H9 (cell line): ENCODE measurements around the gene BMP8A. TPM values are rescaled to one million over a fixed set of nuclear protein-coding genes. Genes with fewer than 3 reads are reported as not detected.
"Not testable (repeated sequence)": the region's sequence is repeated elsewhere in the genome, so short reads cannot be mapped to it uniquely, and the experiment has no call there.

ENCODE experiments used
- DNase-seq: peaks from one replicate; pipeline ENCODE4 v3.0.0-alpha.2; 2017
- H2AFZ ChIP-seq: one replicate; pipeline ENCODE4 v1.6.1; 2013; ENCODE audit warnings: mild to moderate bottlenecking, low read length, control low read depth, moderate library complexity
- H2AK5ac ChIP-seq: 2 replicates; pipeline ENCODE4 v1.6.1; 2013; ENCODE audit warnings: low read length, control low read depth, mixed read lengths; ENCODE audit not compliant: insufficient read length
- H2BK120ac ChIP-seq: one replicate; pipeline ENCODE4 v1.6.1; 2013; ENCODE audit warnings: low read depth, mild to moderate bottlenecking, low read length, control low read depth, inconsistent platforms; ENCODE audit not compliant: poor library complexity, severe bottlenecking
- H2BK12ac ChIP-seq: 2 replicates; pipeline ENCODE4 v1.6.1; 2013; ENCODE audit warnings: low read length, control low read depth, mixed read lengths, low read depth; ENCODE audit not compliant: insufficient read length
- H2BK15ac ChIP-seq: 2 replicates; pipeline ENCODE4 v1.6.1; 2013; ENCODE audit warnings: low read depth, low read length, control low read depth
- H2BK20ac ChIP-seq: one replicate; pipeline ENCODE4 v1.6.1; 2013; ENCODE audit warnings: low read depth, mild to moderate bottlenecking, low read length, control low read depth, inconsistent platforms; ENCODE audit not compliant: poor library complexity, severe bottlenecking
- H2BK5ac ChIP-seq: 2 replicates; pipeline ENCODE4 v1.6.1; 2013; ENCODE audit warnings: low read length, control low read depth, mixed read lengths; ENCODE audit not compliant: insufficient read length
- H3K14ac ChIP-seq: 2 replicates; pipeline ENCODE4 v1.6.1; 2013; ENCODE audit warnings: low read length, control low read depth; ENCODE audit not compliant: insufficient read depth
- H3K18ac ChIP-seq: 2 replicates; pipeline ENCODE4 v1.6.1; 2013; ENCODE audit warnings: low read depth, mild to moderate bottlenecking, mixed read lengths, low read length, control low read depth; ENCODE audit not compliant: insufficient read length
- H3K23ac ChIP-seq: 2 replicates; pipeline ENCODE4 v1.6.1; 2013; ENCODE audit warnings: low read length, control low read depth, mixed read lengths, low read depth; ENCODE audit not compliant: insufficient read length
- H3K23me2 ChIP-seq: 2 replicates; pipeline ENCODE4 v1.6.1; 2013; ENCODE audit warnings: low read depth, mild to moderate bottlenecking, mixed read lengths, low read length, control low read depth; ENCODE audit not compliant: insufficient read length, poor library complexity, severe bottlenecking
- H3K27ac ChIP-seq: 2 replicates; pipeline ENCODE4 v1.5.1; 2013; ENCODE audit warnings: low read length, control low read depth, mixed read lengths, low read depth; ENCODE audit not compliant: insufficient read length
- H3K27me3 ChIP-seq: 2 replicates; pipeline ENCODE4 v1.6.1; 2013; ENCODE audit warnings: low read length, control low read depth, inconsistent platforms; ENCODE audit not compliant: insufficient read depth
- H3K4ac ChIP-seq: 2 replicates; pipeline ENCODE4 v1.6.1; 2013; ENCODE audit warnings: low read depth, mild to moderate bottlenecking, control low read depth, inconsistent platforms, low read length, moderate library complexity
- H3K4me1 ChIP-seq: 2 replicates; pipeline ENCODE4 v1.6.1; 2013; ENCODE audit warnings: low read length, control low read depth, inconsistent platforms; ENCODE audit not compliant: insufficient read depth
- H3K4me2 ChIP-seq: 2 replicates; pipeline ENCODE4 v1.6.1; 2013; ENCODE audit warnings: low read length, control low read depth, mixed read lengths; ENCODE audit not compliant: insufficient read length, insufficient read depth
- H3K56ac ChIP-seq: 2 replicates; pipeline ENCODE4 v1.6.1; 2013; ENCODE audit warnings: low read depth, mild to moderate bottlenecking, mixed read lengths, low read length, control low read depth; ENCODE audit not compliant: insufficient read length
- H3K79me1 ChIP-seq: 2 replicates; pipeline ENCODE4 v1.6.1; 2013; ENCODE audit warnings: low read depth, mild to moderate bottlenecking, moderate library complexity, low read length, control low read depth, inconsistent platforms; ENCODE audit not compliant: insufficient read depth, poor library complexity, severe bottlenecking
- H3K79me2 ChIP-seq: 2 replicates; pipeline ENCODE4 v1.6.1; 2013; ENCODE audit warnings: low read length, control low read depth, inconsistent platforms; ENCODE audit not compliant: insufficient read depth
- H3K9ac ChIP-seq: 2 replicates; pipeline ENCODE4 v1.6.1; 2013; ENCODE audit warnings: low read length, control low read depth, mixed read lengths; ENCODE audit not compliant: insufficient read length; ENCODE audit errors: extremely low read depth
- H3K9me3 ChIP-seq: one replicate; pipeline ENCODE4 v1.6.1; 2013; ENCODE audit warnings: low read depth, low read length, inconsistent platforms; ENCODE audit not compliant: control insufficient read depth
- H3T11ph ChIP-seq: one replicate; pipeline ENCODE4 v1.6.1; 2013; ENCODE audit warnings: mild to moderate bottlenecking, low read length, control low read depth, inconsistent platforms
- H4K20me1 ChIP-seq: one replicate; pipeline ENCODE4 v1.6.1; 2013; ENCODE audit not compliant: control insufficient read depth, insufficient read length, insufficient read depth
- H4K5ac ChIP-seq: 2 replicates; pipeline ENCODE4 v1.6.1; 2013; ENCODE audit warnings: low read depth, mild to moderate bottlenecking, mixed read lengths, low read length, control low read depth; ENCODE audit not compliant: insufficient read length
- H4K8ac ChIP-seq: replicated peaks from 2 replicates; pipeline ENCODE4 v1.6.1; 2013; ENCODE audit warnings: low read length, control low read depth, mixed read lengths, low read depth; ENCODE audit not compliant: insufficient read length
- H4K91ac ChIP-seq: 2 replicates; pipeline ENCODE4 v1.6.1; 2013; ENCODE audit warnings: low read depth, mild to moderate bottlenecking, moderate library complexity, mixed read lengths, low read length, control low read depth; ENCODE audit not compliant: insufficient read length
- H3K27ac Mint-ChIP-seq, 3 experiments: 2 replicates in 2 of 3; 3 replicates in 1 of 3; pipeline ENCODE4 v1.8.0; 2020 to 2021; ENCODE audit warnings: mixed read lengths in 3 of 3, mild to moderate bottlenecking in 1 of 3, moderate library complexity in 1 of 3
- H3K27me3 Mint-ChIP-seq: 2 replicates; pipeline ENCODE4 v1.8.0; 2021; ENCODE audit warnings: low read depth, mild to moderate bottlenecking, moderate library complexity, mixed read lengths
- H3K36me3 Mint-ChIP-seq, 3 experiments: 2 replicates in 2 of 3; 3 replicates in 1 of 3; pipeline ENCODE4 v1.8.0; 2020 to 2021; ENCODE audit warnings: low read depth in 3 of 3, mixed read lengths in 3 of 3; ENCODE audit not compliant: insufficient read depth in 1 of 3
- H3K4me1 Mint-ChIP-seq, 2 experiments: 2 replicates each; pipeline ENCODE4 v1.8.0; 2020; ENCODE audit warnings: mixed read lengths in 2 of 2
- H3K4me3 Mint-ChIP-seq, 2 experiments: 2 replicates in 1 of 2; 3 replicates in 1 of 2; pipeline ENCODE4 v1.8.0; 2020 to 2021; ENCODE audit warnings: mild to moderate bottlenecking in 2 of 2, mixed read lengths in 2 of 2, moderate library complexity in 1 of 2
- H3K9me3 Mint-ChIP-seq, 2 experiments: 2 replicates in 1 of 2; 3 replicates in 1 of 2; pipeline ENCODE4 v1.8.0; 2020; ENCODE audit warnings: mild to moderate bottlenecking in 2 of 2, mixed read lengths in 2 of 2, moderate library complexity in 1 of 2
- WGBS: extraction: QIAGEN DNeasy Blood & Tissue Kit; methylation state at CpG from one replicate; pipeline ENCODE4 v1.1.7; 2013; ENCODE audit warnings: missing lambda C conversion rate, low lambda C conversion rate, mixed read lengths; ENCODE audit not compliant: insufficient read length; ENCODE audit errors: extremely low coverage; 5-methylcytosine and 5-hydroxymethylcytosine counted together
- total RNA-seq: library from RNA; stranded (reverse); gene quantifications from 2 replicates; pipeline ENCODE4 v1.2.1, GENCODE V29; 2021
- TF ChIP-seq, protein P1 (sequence below): fragments of 200-600 bp; sonication (generic); conservative IDR thresholded peaks from 3 replicates; pipeline ENCODE4 v1.8.0; 2021; ENCODE audit warnings: antibody characterized with exemption, mild to moderate bottlenecking

BMP8A gene
- total RNA-seq, 1 experiment from 2014 or later, result 0.52 TPM

DNA sequence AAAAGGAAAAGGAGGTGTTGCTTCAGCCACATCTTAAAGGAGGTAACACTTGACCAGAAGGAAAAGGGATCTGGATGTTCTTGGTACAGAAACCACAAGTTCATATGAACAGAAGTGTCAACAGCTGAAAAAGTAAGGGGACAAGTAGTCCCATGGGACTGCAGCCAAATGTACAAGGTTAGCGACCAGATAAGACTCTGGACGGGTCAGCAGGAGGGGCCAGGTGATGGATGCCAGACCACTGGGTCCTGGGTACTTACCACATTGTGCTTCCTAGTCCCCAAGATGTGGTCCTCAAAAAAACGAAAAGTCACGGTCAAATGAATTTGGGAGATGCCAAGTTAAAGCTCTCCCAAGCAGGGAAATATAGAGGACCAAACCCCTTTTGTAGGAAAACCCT, 16.6 kb upstream of the BMP8A start:
- H4K91ac ChIP-seq, result no peak overlapping the region
- no peak overlapping the region for H3K14ac ChIP-seq
- no peak overlapping the region for H3K9ac ChIP-seq
- H3K79me2 ChIP-seq, result no peaks in the 10 kb centered on the region
- H3K27me3 ChIP-seq, result no peaks in the 10 kb centered on the region
- Mint-ChIP-seq H3K27ac (peak overlapping the region in 1 of 3 experiments; percentile 66; a peak in 1 of 7 replicates), H3K27me3 (no peaks in the 10 kb centered on the region; the same call in 1 of the 2 replicates), H3K9me3 (no peaks in the 10 kb centered on the region), H3K4me3 (no peak overlapping the region), H3K4me1 (no peaks in the 10 kb centered on the region), H3K36me3 (peaks cover 14 to 63% (median 40%) of the 10 kb centered on the region in 3 experiments; a peak in 6 of 7 replicates)
- H3K23me2 ChIP-seq, result no peaks in the 10 kb centered on the region
- H3K4me1 ChIP-seq, result no peaks in the 10 kb centered on the region
- H3K23ac ChIP-seq, result no peak overlapping the region
- no peaks in the 10 kb centered on the region for H3K9me3 ChIP-seq
- H3K4me2 ChIP-seq, result no peak overlapping the region
- H3K56ac ChIP-seq, result no peak overlapping the region
- H2BK120ac ChIP-seq, result no peak overlapping the region
- TF ChIP-seq, protein P1, sequence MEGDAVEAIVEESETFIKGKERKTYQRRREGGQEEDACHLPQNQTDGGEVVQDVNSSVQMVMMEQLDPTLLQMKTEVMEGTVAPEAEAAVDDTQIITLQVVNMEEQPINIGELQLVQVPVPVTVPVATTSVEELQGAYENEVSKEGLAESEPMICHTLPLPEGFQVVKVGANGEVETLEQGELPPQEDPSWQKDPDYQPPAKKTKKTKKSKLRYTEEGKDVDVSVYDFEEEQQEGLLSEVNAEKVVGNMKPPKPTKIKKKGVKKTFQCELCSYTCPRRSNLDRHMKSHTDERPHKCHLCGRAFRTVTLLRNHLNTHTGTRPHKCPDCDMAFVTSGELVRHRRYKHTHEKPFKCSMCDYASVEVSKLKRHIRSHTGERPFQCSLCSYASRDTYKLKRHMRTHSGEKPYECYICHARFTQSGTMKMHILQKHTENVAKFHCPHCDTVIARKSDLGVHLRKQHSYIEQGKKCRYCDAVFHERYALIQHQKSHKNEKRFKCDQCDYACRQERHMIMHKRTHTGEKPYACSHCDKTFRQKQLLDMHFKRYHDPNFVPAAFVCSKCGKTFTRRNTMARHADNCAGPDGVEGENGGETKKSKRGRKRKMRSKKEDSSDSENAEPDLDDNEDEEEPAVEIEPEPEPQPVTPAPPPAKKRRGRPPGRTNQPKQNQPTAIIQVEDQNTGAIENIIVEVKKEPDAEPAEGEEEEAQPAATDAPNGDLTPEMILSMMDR, result no peak
- no peak overlapping the region for H2BK5ac ChIP-seq
- no peak for DNase-seq
- H2BK15ac ChIP-seq, result no peak overlapping the region
- no peak overlapping the region for H2AK5ac ChIP-seq
- no peak overlapping the region for H3K18ac ChIP-seq
- no peak overlapping the region for H3K4ac ChIP-seq
- no peaks in the 10 kb centered on the region for H3K79me1 ChIP-seq
- no peaks in the 10 kb centered on the region for H4K20me1 ChIP-seq
- no peak overlapping the region for H4K8ac ChIP-seq
- H3T11ph ChIP-seq, result no peak overlapping the region
- no peak overlapping the region for H2BK12ac ChIP-seq
- WGBS, result no CpG with 5 or more reads among the region's 4 CpGs
- H3K27ac ChIP-seq, result no peak overlapping the region
- H2BK20ac ChIP-seq, result no peak overlapping the region
- no peak overlapping the region for H2AFZ ChIP-seq
- no peak overlapping the region for H4K5ac ChIP-seq

DNA sequence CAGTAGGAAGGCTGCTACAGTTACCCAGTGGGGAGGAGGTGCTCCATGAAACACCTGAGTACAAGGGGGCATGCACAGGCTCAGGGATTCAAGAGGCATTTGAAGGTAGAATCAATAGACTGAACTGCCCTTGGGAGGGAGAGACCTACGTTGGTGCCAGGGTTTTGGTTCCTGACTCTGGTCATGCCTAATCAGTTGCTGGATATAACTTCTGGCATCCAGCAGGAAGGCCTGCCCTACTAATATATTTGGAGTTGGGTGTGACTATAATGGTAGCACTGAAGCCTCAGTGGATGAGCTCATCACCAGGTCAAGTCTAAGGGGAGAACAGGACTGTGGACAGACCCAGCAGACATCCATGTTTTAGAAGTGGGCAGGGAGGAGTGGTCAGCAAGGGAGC, 15.9 kb upstream of the BMP8A start:
- not testable (repeated sequence) for H4K20me1 ChIP-seq, H3K23me2 ChIP-seq, H2BK12ac ChIP-seq, DNase-seq, H3K27me3 Mint-ChIP-seq, H2AFZ ChIP-seq, H3K27ac ChIP-seq, H4K5ac ChIP-seq, H3K79me2 ChIP-seq, H2BK120ac ChIP-seq, H3K9ac ChIP-seq, H3K4ac ChIP-seq, H3K9me3 ChIP-seq, H4K91ac ChIP-seq, H3K9me3 Mint-ChIP-seq, H2AK5ac ChIP-seq, H3K4me2 ChIP-seq, H3K14ac ChIP-seq, H2BK20ac ChIP-seq, H2BK15ac ChIP-seq, H3K4me1 ChIP-seq, H3K27me3 ChIP-seq, H3T11ph ChIP-seq, H3K4me3 Mint-ChIP-seq, H3K18ac ChIP-seq, H3K79me1 ChIP-seq, H3K23ac ChIP-seq, H4K8ac ChIP-seq, H3K4me1 Mint-ChIP-seq, H3K56ac ChIP-seq, H2BK5ac ChIP-seq
- peaks cover 18 to 61% (median 46%) of the 10 kb centered on the region in 3 experiments; a peak in 6 of 7 replicates for H3K36me3 Mint-ChIP-seq
- no CpG with 5 or more reads among the region's 1 CpG for WGBS
- H3K27ac Mint-ChIP-seq, result peak overlapping the region in 1 of 3 experiments; percentile 90; a peak in 2 of 7 replicates
